Body of pancreas (tissue), 4 donors: ENCODE data around the gene DYTN. TPM values are rescaled to one million over a fixed set of nuclear protein-coding genes. Genes with fewer than 3 reads are reported as not detected.

ENCODE experiments used
- ATAC-seq: fragments of 150-250 bp; one replicate; pipeline ENCODE4 v1.9.1; 2016
- DNase-seq, 4 donors: peaks; one replicate each; pipeline ENCODE4 v3.0.0-alpha.2; 2019
- H3K27ac ChIP-seq, 4 donors: fragments of 200-600 bp; sonication (generic); 1 replicate in 3 of 4; 2 replicates in 1 of 4; pipeline versions ENCODE4 v1.5.1 to v1.6.1; 2016 to 2019; ENCODE audit warnings: mild to moderate bottlenecking in 1 of 4, mixed read lengths in 1 of 4, moderate library complexity in 1 of 4
- H3K27me3 ChIP-seq, 2 donors: fragments of 200-600 bp; sonication (generic); one replicate each; pipeline ENCODE4 v1.6.0; 2016; ENCODE audit warnings: mild to moderate bottlenecking in 1 of 2
- H3K36me3 ChIP-seq, 2 donors: fragments of 200-600 bp; sonication (generic); replicated peaks in 1 of 2; 2 replicates each; pipeline ENCODE4 v1.5.1; 2016; ENCODE audit warnings: low read depth in 2 of 2; ENCODE audit not compliant: insufficient read depth in 1 of 2
- H3K4me1 ChIP-seq: fragments of 200-600 bp; sonication (generic); one replicate; pipeline ENCODE4 v1.6.0; 2016
- H3K4me3 ChIP-seq, 2 donors: fragments of 200-600 bp; sonication (generic); 1 replicate in 1 of 2; 2 replicates in 1 of 2; pipeline ENCODE4 v1.5.1; 2016 to 2019
- H3K9me3 ChIP-seq, 3 donors: fragments of 200-600 bp; sonication (generic); 1 replicate in 2 of 3; 2 replicates in 1 of 3; pipeline ENCODE4 v1.5.1; 2016
- POLR2A ChIP-seq, 3 donors: fragments of 450-650 bp; IDR thresholded peaks; one replicate each; pipeline ENCODE4 v1.6.1; 2016; ENCODE audit warnings: antibody characterized with exemption in 3 of 3, mild to moderate bottlenecking in 2 of 3
- WGBS, 2 donors: methylation state at CpG; one replicate each; pipeline ENCODE4 v1.1.5; 2017; 5-methylcytosine and 5-hydroxymethylcytosine counted together
- intact Hi-C: fragments of 100-400 bp; cut with DNase I; formaldehyde crosslinking; loops from one replicate; pipeline ENCODE4 v1.15.1; 2023
- total RNA-seq, 2 donors: library from RNA; depleted of rRNA; stranded (reverse); fragments of >200 nt; gene quantifications; one replicate each; pipeline ENCODE4 v1.1.0, GENCODE V29; 2016
- TF ChIP-seq, protein P1 (sequence below), 7 experiments: fragments of 450-650 bp in 4 of 7; fragments of 200-600 bp in 3 of 7; sonication (generic) in 3 of 7; IDR thresholded peaks; one replicate each; pipeline ENCODE4 v1.5.1; 2016 to 2019; ENCODE audit warnings: antibody characterized with exemption in 7 of 7

The DYTN gene
- total RNA-seq, 2 donors from 2014 or later, result not detected

GRCh38 chr2:206615417-206616089 is 102.6 kb downstream of the DYTN start:
- Histone ChIP-seq H3K9me3 (no peaks in the 10 kb centered on the region), H3K27me3 (no peaks in the 10 kb centered on the region), H3K4me3 (no peak overlapping the region), H3K4me1 (no peaks in the 10 kb centered on the region), H3K27ac (no peak overlapping the region), H3K36me3 (no peaks in the 10 kb centered on the region)
- TF ChIP-seq, protein P1, sequence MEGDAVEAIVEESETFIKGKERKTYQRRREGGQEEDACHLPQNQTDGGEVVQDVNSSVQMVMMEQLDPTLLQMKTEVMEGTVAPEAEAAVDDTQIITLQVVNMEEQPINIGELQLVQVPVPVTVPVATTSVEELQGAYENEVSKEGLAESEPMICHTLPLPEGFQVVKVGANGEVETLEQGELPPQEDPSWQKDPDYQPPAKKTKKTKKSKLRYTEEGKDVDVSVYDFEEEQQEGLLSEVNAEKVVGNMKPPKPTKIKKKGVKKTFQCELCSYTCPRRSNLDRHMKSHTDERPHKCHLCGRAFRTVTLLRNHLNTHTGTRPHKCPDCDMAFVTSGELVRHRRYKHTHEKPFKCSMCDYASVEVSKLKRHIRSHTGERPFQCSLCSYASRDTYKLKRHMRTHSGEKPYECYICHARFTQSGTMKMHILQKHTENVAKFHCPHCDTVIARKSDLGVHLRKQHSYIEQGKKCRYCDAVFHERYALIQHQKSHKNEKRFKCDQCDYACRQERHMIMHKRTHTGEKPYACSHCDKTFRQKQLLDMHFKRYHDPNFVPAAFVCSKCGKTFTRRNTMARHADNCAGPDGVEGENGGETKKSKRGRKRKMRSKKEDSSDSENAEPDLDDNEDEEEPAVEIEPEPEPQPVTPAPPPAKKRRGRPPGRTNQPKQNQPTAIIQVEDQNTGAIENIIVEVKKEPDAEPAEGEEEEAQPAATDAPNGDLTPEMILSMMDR (IDR thresholded peaks at IDR 0.05), result no peak
- no peak for TF ChIP-seq POLR2A (IDR thresholded peaks at IDR 0.05)
- 59 to 81% methylated on average over 7 of the region's 7 CpGs for WGBS, 2 donors
- DNase-seq (no peak), ATAC-seq (no peak)
- intact Hi-C loops, result no loop called here

- no peaks in the 10 kb centered on the region for H3K4me1 ChIP-seq
- intact Hi-C loops, result no loop called here
- DNase-seq (no peak), ATAC-seq (no peak)
- no peak overlapping the region for H3K27ac ChIP-seq
- WGBS, 2 donors, result 59 to 64% methylated on average over 6 of the region's 6 CpGs
- H3K27me3 ChIP-seq, result no peaks in the 10 kb centered on the region
- H3K36me3 ChIP-seq, result no peaks in the 10 kb centered on the region
- H3K4me3 ChIP-seq, result no peak overlapping the region
- TF ChIP-seq, protein P1 (IDR thresholded peaks at IDR 0.05), result no peak
- TF ChIP-seq POLR2A (IDR thresholded peaks at IDR 0.05), result no peak
- no peaks in the 10 kb centered on the region for H3K9me3 ChIP-seq
Measured at GRCh38 chr2:206614811-206615210, 103.4 kb downstream of the DYTN start.

DNA sequence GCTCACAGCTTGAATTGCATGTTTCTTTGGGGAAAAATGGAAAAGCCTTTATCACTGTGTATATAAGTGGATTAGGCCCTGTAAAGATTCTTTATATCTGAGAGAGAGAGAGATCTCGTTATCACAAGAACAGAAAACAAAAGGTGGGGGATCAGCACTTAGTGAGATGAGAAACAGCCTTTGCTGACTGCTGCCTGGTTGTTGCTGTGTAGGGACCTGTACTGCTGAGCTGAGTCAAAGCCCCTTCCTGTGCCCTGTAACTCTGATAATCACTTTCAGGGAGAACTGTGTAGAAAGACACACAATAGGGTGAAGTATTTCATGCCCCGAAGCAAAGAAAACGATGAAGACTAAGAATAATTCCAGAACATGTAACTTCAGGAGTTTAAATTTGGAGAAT is 106.5 kb downstream of the DYTN start:
- Histone ChIP-seq H3K4me1 (no peaks in the 10 kb centered on the region), H3K36me3 (no peaks in the 10 kb centered on the region), H3K4me3 (no peak overlapping the region), H3K27ac (no peak overlapping the region), H3K9me3 (no peaks in the 10 kb centered on the region), H3K27me3 (no peaks in the 10 kb centered on the region)
- TF ChIP-seq, protein P1 (IDR thresholded peaks at IDR 0.05), result no peak
- no peak for TF ChIP-seq POLR2A (IDR thresholded peaks at IDR 0.05)
- intact Hi-C loops, result no loop called here
- ATAC-seq (no peak), DNase-seq (no peak)
- WGBS, 2 donors, result 39 to 42% methylated on average over 3 of the region's 3 CpGs

DNA sequence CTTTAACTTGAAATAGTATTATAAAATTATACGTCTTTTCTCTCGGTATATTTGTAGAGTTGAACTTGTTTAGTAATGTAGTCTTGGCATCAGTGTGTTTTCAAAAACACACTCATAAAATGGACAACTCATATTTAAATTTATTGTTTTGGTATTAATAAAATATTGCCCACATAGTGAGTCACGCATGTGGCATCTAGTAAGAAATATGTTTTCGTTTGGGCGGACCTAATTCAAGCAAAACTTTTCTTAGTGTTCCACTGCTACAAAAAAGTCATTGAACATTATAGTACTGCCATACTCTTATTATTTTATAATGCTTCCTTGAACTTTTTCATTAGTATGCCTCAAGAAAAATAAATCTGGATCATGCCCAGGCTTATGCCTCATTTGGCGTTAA is 107.0 kb downstream of the DYTN start:
- Histone ChIP-seq H3K4me3 (no peak overlapping the region), H3K27ac (no peak overlapping the region), H3K4me1 (no peaks in the 10 kb centered on the region), H3K9me3 (no peaks in the 10 kb centered on the region), H3K36me3 (no peaks in the 10 kb centered on the region), H3K27me3 (no peaks in the 10 kb centered on the region)
- DNase-seq (no peak), ATAC-seq (no peak)
- intact Hi-C loops, result no loop called here
- no peak for TF ChIP-seq POLR2A (IDR thresholded peaks at IDR 0.05)
- TF ChIP-seq, protein P1 (IDR thresholded peaks at IDR 0.05), result no peak
- 89 to 90% methylated on average over 6 of the region's 6 CpGs for WGBS, 2 donors

DNA sequence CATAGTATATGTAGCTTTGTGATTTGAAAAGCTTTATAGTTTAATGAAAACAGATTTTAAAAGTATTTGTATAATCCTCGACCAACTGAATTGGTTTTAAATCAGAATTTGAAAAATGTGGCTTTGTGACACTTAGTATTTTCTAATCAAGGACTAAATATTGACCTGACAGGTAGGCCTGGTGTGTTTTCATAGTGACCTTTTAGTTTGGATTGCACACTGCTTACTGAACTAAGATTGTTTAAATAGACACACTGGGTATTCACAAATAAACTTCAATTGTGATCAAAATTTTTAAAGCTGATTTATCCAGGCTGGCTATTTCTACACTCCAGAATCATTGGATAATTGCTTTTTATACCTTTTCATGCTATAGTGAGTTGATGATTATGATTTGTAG is 107.7 kb downstream of the DYTN start:
- no peak for DNase-seq
- Histone ChIP-seq H3K4me3 (no peak overlapping the region), H3K27me3 (no peaks in the 10 kb centered on the region), H3K9me3 (no peaks in the 10 kb centered on the region), H3K36me3 (no peaks in the 10 kb centered on the region), H3K4me1 (no peaks in the 10 kb centered on the region), H3K27ac (no peak overlapping the region)
- intact Hi-C loops, result no loop called here
- 21 to 25% methylated on average over 1 of the region's 1 CpG for WGBS, 2 donors
- no peak for TF ChIP-seq POLR2A (IDR thresholded peaks at IDR 0.05)
- TF ChIP-seq, protein P1 (IDR thresholded peaks at IDR 0.05), result no peak
- ATAC-seq, result no peak
